SIG-M5 treated with dmso at 0.1 percent for 504 hours (cell line): Measurements from ENCODE around the gene GNPNAT1.
"Not testable (repeated sequence)": the region's sequence is repeated elsewhere in the genome, so short reads cannot be mapped to it uniquely, and the experiment has no call there.

Experiments used
- DNase-seq: peaks from one replicate; lab custom pipeline; 2025; ENCODE audit not compliant: unreplicated experiment; lab: John Stamatoyannopoulos, UW

Gene GNPNAT1

DNA sequence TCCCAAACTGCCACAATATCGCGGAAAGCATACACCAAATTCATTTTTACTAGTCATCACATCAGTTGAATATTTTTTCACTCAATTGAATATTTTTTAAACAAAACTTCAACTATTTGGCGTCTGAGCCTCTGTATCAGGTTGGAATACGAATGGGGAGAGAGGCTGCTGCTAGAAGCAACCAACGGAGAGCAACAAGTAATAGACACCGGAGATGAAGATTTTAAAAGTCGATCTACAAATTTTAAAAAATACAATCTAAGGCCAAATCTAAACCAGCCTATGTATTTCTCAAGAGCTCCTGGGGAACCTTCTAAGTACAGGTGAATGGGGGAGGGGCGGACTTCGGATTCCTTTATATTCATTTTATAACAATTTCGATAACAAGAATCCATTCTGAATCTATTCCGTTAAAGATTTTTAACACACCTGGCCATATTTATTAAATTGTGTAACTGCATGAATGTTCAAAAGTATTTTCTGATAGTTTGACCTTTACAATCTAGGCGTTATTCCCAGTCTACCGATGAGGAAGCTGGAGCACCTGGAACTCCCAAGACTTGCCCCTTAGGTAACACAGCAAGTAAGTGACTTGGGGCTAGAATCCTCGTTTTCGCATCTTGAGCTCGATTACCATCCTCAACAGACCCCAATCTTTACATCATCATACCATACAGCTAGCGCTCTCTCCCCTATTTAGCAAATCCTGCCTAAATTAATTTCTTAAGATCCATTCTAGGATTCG, 1.2 kb downstream of the GNPNAT1 start:
- DNase-seq, result no peak

DNA sequence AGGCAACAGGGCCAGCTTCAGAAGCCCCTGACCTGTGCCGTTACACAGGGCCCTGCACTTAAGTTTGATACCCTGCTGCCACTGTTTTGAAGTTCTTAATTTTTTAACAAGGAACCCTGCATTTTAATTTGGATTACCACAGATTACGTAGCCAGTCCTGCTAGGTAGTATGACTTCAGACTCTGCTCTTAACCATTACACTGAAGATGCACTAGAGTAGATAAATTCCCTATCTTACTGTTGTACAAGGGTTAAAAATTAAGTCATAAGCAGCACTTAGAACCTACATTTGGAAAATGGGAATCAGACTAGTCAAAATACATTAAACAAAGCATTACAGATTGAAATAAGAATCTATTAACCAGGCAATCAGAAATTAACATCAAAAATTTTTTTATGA, 2.3 kb downstream of the GNPNAT1 start:
- DNase-seq, result no peak

DNA sequence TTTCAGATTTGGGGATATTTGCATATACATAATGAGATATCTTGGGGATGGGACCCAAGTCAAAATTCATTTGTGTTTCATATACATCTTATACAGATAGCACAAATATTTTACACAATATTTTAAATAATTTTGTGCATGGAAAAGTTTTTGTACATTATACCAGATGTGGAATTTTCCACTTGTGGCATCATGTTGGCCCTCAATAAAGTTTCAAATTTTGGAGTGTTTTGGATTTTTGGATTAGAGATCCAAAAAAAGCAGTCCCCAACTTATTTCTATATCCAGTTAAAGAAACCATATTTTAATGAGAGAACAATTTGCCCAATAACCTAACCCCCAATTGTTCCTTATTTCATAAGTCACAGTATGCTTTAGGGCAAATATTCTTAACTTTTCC, 4.5 kb downstream of the GNPNAT1 start:
- no peak for DNase-seq

DNA sequence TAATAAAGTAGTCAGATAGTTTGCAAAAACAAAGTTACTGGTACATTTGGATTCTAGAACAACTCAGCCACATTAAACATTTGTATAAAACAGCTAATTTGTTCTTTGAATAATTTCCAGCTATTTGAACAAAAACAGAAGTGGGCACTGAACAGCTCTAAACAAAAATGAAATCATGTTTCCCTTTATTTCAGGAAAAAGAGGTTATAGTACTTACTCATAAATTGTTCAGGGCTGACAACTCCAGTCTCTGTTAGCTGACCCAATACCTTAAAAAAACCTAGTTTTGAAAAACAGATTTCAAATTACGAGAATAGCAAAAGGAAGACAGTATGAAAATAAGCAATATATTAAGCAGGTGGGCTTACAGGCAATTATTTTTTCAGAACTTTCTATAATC, 8.2 kb downstream of the GNPNAT1 start:
- DNase-seq, result no peak

DNA sequence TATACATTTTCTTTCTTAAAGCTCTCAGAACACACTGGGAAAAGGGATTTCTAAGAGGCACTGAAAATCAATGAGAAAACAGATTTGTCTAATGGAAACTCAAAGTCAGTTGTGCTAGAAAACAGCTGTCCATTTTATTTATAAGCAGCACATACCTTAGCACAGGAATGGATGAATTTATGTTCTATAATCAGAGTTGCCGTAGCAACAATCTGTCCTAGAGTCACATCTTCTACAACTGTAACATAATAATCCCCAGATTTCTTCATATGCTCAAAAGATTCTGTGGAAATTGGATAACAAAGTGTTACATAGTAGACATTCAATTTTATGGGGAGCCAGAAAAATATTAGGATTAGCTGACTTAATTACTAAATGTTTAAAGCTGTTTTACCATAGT, 9.8 kb downstream of the GNPNAT1 start:
- DNase-seq, result no peak

DNA sequence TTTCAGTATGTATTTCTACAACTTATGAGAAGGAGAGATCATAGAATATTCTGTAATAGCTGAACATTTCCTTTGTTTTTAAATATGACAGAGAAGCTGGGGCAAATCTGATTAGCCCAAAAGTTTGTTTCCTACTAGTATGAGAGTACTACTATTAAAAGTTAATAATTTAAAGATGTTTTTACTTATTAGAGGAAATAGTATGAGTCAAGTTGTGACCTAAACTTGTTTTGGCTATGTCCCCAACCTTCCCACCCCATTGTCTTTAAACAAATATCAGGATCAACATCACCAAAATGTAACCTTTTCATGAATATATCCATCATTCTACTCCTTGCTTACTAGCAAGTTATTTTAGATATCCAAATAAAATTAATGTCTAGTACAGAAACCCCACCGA, 10.5 kb downstream of the GNPNAT1 start:
- no peak for DNase-seq

DNA sequence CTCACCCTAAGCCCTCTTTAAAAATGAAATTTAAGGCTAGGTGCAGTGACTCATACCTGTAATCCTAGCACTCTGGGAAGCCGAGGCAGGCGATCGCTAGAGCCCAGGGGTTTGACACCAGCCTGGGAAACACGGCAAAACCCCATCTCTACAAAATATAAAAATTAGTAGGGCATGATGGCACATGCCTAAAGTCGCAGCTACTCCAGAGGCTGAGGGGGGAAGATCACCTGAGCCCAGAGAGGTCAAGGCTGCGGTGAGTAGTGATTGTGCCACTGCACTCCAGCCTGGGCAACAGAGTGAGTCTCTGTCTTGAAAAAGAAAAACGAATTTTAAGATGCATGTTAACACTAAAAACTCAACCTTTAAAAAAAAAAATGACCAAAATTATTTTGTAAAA, 12.7 kb downstream of the GNPNAT1 start:
- DNase-seq, result no peak

DNA sequence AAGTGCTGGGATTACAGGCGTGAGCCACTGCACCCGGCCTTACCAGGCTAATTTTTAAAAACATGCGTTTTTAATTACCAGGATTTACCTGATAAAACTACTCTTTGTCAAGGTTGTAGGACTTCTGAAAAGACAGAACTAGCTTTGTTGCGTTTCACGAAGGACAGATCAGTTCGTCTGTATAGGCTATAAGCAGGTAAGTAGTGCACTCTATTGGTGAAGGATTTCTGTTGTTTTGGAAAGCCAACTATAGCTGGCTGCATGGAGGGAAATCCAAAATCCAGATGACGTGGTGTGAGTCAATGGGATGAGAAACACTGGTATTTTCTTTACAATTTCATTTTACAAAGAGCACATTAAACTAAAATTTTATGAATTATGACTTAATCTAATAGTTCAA, 14.6 kb downstream of the GNPNAT1 start:
- no peak for DNase-seq

DNA sequence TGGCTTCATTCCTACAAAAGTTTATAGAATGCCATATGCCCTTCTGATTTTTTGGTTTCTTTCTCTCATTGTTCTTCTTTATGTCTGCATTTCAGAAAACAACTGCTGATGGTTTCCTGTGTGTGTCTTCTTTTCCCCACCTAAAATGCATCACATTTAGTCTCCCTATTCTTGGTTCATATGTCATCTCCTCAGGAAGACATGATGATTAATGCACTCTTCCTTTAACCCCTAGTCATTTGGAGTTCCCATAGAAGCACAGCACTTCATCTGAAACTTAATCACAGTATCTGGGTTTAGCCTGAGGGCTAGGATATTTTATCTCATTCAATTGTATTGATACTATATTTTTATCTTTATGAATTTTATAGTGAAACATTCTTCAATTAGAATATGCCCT, 21.5 kb downstream of the GNPNAT1 start:
- no peak for DNase-seq

DNA sequence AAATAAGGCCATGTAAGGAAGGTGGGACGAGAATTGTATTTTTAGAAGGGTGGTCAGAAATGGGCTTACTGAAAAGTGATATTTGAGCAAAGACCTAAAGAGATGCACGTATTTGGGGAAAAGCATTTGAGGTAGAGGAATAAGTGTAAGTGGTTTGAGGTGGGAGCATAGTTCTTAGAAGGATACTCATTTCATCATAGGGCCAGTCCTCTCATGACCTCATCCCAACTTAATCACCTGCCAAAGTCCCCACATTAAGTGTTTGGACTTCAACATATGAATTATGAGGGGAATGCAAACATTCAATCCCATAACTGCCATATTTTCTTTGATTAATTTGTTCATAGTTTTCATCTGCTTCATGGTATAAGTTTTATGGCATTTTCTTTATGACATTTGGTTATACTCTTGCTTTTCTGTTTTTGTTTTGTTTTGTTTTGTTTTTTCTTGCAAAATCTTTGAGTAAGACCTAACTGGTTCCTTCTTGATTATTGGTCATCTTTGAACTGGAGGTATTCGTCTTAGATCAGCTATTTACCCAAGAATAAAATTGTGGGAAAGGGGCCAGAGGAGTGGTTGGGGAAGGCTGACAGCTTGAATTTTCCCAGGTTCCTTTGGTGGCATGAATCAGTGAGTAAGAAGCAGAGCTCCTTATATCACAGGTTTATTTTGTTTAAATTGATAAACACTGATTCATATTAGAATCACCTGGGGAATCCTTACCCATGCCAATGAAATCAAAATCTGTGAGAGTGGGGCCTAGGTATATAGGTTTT, 24.2 kb downstream of the GNPNAT1 start:
- no peak for DNase-seq

DNA sequence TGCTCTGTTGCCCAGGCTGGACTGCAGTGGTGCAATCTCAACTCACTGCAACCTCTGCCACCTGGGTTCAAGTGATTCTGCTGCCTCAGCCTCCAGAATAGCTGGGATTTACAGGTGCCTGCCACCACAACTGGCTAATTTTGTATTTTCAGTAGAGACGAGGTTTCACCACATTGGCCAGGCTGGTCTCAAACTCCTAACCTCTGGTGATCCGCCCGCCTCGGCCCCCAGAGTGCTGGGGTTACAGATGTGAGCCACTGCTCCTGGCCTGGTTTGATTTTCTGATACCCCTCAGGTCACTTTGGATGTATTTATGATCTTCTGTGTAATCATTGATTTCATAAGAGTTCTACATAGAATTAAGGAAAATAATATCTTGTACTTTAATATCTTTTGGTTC, 28.5 kb downstream of the GNPNAT1 start:
- DNase-seq, result not testable (repeated sequence)

DNA sequence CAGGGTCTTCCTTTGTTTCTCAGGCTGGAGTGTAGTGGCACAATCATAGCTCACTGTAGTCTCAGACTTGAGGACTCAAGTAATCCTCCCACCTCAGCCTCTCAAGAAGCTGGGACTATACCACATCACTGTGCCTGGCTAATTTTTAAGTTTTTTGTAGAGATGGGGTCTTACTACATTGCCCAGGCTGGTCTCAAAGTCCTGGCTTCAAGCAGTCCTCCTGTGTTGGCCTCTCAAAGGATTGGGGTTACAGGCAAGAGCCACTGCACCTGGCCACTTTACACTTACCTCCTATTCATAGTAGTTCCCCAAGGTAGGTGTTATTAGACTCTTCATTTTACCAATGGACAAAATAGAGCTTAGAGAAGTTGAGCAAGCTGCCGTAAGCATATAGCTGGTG, 32.3 kb downstream of the GNPNAT1 start:
- DNase-seq, result no peak

DNA sequence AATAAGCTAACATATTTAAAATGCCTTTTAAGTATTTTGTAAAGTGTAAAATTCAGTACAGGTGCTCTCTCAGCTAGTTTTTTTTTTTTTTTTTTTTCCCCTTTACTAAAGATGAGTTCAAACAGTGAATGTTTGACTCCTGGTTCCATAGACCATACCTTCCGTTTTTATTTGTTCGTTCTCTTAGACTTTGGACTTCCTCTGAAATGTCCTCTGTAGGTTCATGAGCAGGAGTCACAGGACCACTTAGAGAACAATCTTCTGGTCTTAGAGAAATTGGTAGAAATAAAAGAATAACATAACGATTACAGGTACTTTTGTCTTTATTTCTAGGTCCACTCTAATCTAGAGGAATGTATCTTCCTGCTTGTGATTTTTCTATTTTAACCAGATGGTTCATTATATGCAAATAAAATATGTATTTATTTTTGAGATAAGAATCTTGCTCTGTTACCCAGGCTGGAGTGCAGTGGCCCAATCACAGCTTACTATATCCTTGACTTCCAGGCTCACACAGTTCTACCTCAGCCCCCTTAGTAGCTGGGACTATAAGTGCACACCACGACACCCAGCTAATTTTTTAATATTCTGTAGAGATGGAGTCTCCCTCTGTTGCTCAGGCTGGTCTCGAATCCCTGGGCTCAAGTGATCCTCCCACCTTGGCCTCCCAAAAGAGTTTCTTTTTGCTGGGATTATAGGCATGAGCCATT, 35.6 kb downstream of the GNPNAT1 start:
- DNase-seq, result no peak

DNA sequence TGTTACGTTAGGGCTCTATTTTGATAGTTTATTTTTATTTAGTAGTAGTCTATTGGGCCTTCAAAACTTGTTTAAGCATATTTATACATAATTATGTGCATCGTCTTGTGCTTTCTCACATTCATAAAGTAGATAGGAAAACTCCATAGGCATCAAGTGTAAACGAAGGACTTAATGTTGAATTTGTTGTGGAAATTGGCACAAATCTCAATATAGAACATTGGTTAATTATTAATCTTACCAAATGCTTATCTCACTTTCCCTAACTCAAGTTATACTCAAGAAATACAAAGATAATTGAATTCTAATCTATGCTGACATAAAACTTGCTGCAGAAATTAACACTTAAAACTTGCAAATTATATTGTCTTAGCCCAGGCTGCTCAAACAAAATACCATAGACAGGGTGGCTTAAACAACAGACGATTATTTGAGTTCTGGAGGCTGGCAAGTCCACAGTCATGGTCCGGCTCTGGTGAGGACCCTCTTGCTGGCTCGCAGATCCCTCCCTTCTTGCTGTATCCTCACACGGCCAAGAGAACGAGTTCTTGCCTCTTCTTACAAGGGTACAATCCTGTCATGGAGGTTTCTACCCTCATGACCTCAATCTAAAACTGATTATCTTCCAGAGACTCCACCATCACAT, 42.6 kb downstream of the GNPNAT1 start:
- no peak for DNase-seq

DNA sequence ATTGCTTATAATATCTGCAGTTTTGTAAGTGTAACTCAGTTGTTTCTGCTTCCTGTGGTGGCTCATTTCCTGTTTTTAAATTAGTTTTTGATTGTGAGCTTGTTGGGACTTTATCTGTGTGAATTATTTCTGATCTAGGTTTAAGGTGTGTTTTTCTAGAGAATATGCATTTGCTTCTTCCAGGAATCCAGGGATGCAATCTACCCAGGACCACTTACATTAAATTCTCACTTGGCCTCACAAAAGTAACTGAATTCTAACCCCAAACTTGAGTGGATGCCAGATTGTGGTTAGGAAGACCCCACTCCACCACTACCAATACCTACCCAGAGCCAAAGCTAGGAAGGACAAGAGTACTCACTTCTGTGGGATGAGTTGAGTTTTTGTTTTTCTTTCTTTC, 49.5 kb downstream of the GNPNAT1 start:
- no peak for DNase-seq

DNA sequence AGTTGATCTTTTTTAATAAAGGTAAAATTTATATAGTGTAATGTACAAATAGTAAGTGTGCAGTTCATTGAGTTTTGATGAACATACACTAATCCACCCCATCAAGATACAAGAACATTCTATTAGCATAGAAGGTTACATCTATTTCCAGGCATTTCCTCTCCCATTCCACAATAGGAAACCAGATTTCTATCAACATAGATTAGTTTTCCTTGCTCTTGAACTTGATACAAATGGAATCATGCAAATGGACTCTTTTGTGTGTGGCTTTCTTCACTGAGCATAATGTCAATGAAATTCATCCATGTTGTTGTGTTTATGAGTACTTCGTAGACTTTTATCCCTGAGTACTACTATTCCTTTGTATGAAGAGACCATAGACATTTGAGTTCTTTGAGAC, 50.7 kb downstream of the GNPNAT1 start:
- DNase-seq, result no peak

DNA sequence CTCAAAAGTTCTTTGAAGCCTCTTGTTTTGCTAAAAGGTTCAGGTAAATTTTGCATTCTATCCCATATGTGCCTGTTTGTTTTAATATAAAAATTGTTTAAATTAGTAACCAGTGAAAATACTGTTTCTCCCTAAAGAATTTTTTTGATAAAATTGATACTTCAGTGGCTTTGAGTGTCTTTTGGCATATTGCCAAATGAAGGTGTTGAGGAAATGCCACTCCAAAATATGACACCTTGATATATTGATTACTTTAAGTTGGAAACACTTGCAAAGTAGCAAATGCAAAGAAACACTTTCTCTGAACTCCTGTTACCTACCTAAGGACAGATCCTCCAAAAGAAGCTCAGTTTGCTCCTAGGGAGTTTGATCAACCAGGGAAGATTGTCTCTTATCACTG, 53.0 kb downstream of the GNPNAT1 start:
- no peak for DNase-seq

DNA sequence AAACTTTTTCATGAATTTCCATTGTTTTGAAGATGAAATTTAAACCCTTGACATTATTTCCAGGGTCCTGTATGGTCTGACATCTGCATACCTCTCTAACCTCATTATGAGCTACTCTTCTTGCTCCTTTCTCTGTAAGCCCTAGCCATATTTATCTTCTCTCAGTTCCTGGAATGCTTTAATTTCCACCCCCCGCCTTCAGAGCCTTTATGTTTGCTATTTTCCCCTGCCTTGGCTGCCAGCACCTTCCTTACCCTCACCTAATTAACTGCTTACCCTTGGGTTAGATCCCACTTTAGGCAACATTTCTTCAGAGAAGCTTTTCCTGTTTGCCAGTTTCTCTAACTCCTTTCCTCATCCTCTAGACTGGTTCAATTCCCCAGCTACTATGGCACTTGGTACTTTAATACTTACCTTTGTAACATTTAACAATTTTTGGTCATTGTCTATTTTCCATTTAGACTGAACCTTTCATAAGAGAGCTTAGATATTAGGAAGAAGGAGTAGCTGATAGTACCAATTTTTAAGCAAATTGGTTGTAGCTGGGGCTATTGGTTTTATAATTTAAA, 55.4 kb downstream of the GNPNAT1 start:
- no peak for DNase-seq

DNA sequence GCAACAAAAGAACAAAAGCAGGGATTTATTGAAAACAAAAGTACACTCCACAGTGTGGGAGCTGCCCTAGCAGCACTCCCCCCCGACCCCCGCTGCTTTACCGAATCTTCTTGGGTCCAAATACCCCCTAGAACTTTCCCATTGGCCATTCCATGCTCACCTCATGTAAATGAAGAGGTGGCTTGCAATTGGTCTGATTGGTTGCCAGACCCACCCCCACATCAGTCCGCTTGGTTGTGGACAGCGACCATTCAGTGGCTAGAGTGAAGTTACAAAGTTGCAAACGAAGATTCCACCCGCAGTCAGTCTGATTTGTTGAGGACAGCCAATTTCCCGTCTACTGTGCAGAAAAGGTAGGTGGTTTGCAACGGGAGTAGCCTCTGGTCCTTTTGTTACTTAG, 57.6 kb downstream of the GNPNAT1 start:
- DNase-seq, result no peak

DNA sequence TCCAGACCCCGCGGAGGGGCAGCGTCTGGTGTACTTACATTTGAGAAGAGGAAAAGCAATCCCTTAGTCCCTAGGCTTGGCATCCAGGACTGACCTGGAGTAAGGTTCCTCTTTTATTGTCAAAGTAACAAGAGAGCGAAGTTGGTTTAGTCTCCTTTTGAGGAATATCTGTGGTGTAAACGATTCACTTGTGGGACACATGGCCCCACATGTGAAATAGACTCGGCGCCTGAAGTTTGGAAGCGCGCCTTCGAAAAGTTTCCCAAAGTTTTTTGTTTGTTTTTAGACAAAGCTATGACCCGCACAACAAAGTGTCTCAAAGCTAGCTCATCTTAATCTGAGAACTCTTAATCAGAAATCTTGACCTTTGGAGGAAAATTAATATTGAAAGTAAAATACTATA, 60.7 kb downstream of the GNPNAT1 start:
- peak; percentile 38 for DNase-seq
